HepG2 (cell line): ENCODE results near the gene TGM1. TPM values are rescaled to one million over a fixed set of nuclear protein-coding genes. Genes with fewer than 3 reads are reported as not detected.
A peak's percentile ranks its signal among the peaks of the same experiment; 100 is the strongest.

Source experiments
- ERF ChIP-seq: IDR thresholded peaks from 2 replicates; pipeline ENCODE4 v1.6.1; 2018; ENCODE audit warnings: missing biosample characterization, missing genetic modification reagents
- NFAT5 ChIP-seq: sonication (generic); formaldehyde crosslinking; IDR thresholded peaks from 2 replicates; pipeline ENCODE4 v1.4.0; 2020; ENCODE audit warnings: missing genetic modification reagents
- TRIM22 ChIP-seq: fragments of 450-650 bp; IDR thresholded peaks from 2 replicates; pipeline ENCODE4 v1.6.1; 2017
- UBTF ChIP-seq: sonication (generic); formaldehyde crosslinking; IDR thresholded peaks from 2 replicates; pipeline ENCODE4 v1.4.0; 2020; ENCODE audit warnings: mild to moderate bottlenecking, missing genetic modification reagents
- ZBTB14 ChIP-seq: sonication (generic); formaldehyde crosslinking; IDR thresholded peaks from 2 replicates; pipeline ENCODE4 v1.4.0; 2020; ENCODE audit warnings: missing genetic modification reagents
- ZFP36 ChIP-seq: fragments of 150-350 bp; IDR thresholded peaks from 2 replicates; pipeline ENCODE4 v1.6.1; 2018; ENCODE audit warnings: borderline replicate concordance, low read length, low read depth; ENCODE audit not compliant: partially characterized antibody
- ZNF317 ChIP-seq: sonication (generic); formaldehyde crosslinking; IDR thresholded peaks from 2 replicates; pipeline ENCODE4 v1.5.0; 2020; ENCODE audit warnings: mild to moderate bottlenecking, missing genetic modification reagents
- ZNF577 ChIP-seq: sonication (generic); formaldehyde crosslinking; IDR thresholded peaks from 2 replicates; pipeline ENCODE4 v1.4.0; 2020; ENCODE audit warnings: mild to moderate bottlenecking, low read depth, missing genetic modification reagents, borderline replicate concordance
- polyA plus RNA-seq, 8 experiments: library from polyadenylated mRNA; depleted of rRNA in 3 of 8; stranded (reverse) in 7 of 8; unstranded in 1 of 8; fragments of >200 nt; fragmentation: Illumina TruSeq in 4 of 8; extraction: Trizol in 4 of 8; gene quantifications; 2 replicates each; pipeline versions ENCODE4 v1.2.1 to v1.2.3, GENCODE V29; 2011 to 2016; ENCODE audit warnings: low read depth in 4 of 8, missing spikeins in 1 of 8, mixed read lengths in 1 of 8; ENCODE audit not compliant: insufficient read depth in 1 of 8
- total RNA-seq, 5 experiments: library from RNA; depleted of rRNA; stranded (reverse); fragments of >200 nt; fragmentation: Illumina TruSeq; extraction: Trizol; gene quantifications; 2 replicates each; pipeline ENCODE4 v1.2.3, GENCODE V29; 2016; ENCODE audit warnings: low read depth in 1 of 5
- TF ChIP-seq, protein P1 (sequence below), 2 experiments: sonication (generic) in 1 of 2; formaldehyde crosslinking in 1 of 2; IDR thresholded peaks; 2 replicates each; pipeline versions ENCODE4 v1.4.0 to v1.6.1; 2016 to 2020; ENCODE audit warnings: borderline replicate concordance in 1 of 2, low read depth in 1 of 2, mild to moderate bottlenecking in 1 of 2, missing genetic modification reagents in 1 of 2

The TGM1 gene
- total and polyA plus RNA-seq, 2 of the 13 experiments (the other 11 are each of a cell fraction or from before 2014, with no cell fraction given): 3.2 to 10.6 TPM

GRCh38 chr14:24254630-24255392, 8.2 kb downstream of the TGM1 start (continued):
- TF ChIP-seq NFAT5 (CRISPR knock-in tag) (no peak), ZBTB14 (CRISPR knock-in tag) (no peak), ZFP36 (no peak), TRIM22 (no peak), ERF (no peak), ZNF317 (CRISPR knock-in tag) (no peak), UBTF (peak; percentile 2; the same call in 1 of the 2 replicates), ZNF577 (CRISPR knock-in tag) (no peak)
- TF ChIP-seq, protein P1, sequence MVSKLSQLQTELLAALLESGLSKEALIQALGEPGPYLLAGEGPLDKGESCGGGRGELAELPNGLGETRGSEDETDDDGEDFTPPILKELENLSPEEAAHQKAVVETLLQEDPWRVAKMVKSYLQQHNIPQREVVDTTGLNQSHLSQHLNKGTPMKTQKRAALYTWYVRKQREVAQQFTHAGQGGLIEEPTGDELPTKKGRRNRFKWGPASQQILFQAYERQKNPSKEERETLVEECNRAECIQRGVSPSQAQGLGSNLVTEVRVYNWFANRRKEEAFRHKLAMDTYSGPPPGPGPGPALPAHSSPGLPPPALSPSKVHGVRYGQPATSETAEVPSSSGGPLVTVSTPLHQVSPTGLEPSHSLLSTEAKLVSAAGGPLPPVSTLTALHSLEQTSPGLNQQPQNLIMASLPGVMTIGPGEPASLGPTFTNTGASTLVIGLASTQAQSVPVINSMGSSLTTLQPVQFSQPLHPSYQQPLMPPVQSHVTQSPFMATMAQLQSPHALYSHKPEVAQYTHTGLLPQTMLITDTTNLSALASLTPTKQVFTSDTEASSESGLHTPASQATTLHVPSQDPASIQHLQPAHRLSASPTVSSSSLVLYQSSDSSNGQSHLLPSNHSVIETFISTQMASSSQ (IDR thresholded peaks at IDR 0.05; ENCODE audit: low read depth): no peak
- TF ChIP-seq, protein P1 (CRISPR knock-in tag; IDR thresholded peaks at IDR 0.05; ENCODE audit: borderline replicate concordance): no peak
